Kidney (tissue), 14 donors: Measurements from ENCODE around the gene IGFL1. TPM values are rescaled to one million over a fixed set of nuclear protein-coding genes. Genes with fewer than 3 reads are reported as not detected.
"Not testable (repeated sequence)": the region's sequence is repeated elsewhere in the genome, so short reads cannot be mapped to it uniquely, and the experiment has no call there.

Source experiments
- DNase-seq, 5 donors: peaks; one replicate each; pipeline ENCODE4 v3.0.0-alpha.2; 2013 to 2020
- FAIRE-seq: peaks from 2 replicates; lab custom pipeline; 2012; peaks lifted over from hg19 to GRCh38; lab: Jason Lieb, UNC
- H3K27ac ChIP-seq, 2 donors: one replicate each; pipeline ENCODE4 v1.7.0; 2013; ENCODE audit warnings: low read depth in 2 of 2, low read length in 2 of 2, inconsistent platforms in 1 of 2
- H3K27me3 ChIP-seq: one replicate; pipeline ENCODE4 v1.7.1; 2013; ENCODE audit warnings: low read length, inconsistent platforms; ENCODE audit not compliant: control insufficient read depth, insufficient read depth
- H3K36me3 ChIP-seq, 3 donors: one replicate each; pipeline versions ENCODE4 v1.7.0 to v1.7.1; 2013; ENCODE audit warnings: low read length in 3 of 3, control low read depth in 1 of 3, inconsistent platforms in 1 of 3; ENCODE audit not compliant: insufficient read depth in 3 of 3, control insufficient read depth in 2 of 3
- H3K4me1 ChIP-seq, 3 donors: one replicate each; pipeline versions ENCODE4 v1.7.0 to v1.7.1; 2013; ENCODE audit warnings: low read length in 3 of 3, inconsistent platforms in 1 of 3, low read depth in 1 of 3; ENCODE audit not compliant: control insufficient read depth in 2 of 3, insufficient read depth in 2 of 3
- H3K4me3 ChIP-seq, 3 donors: one replicate each; pipeline versions ENCODE4 v1.7.0 to v1.8.1; 2013; ENCODE audit warnings: low read length in 3 of 3, control low read depth in 1 of 3, inconsistent platforms in 1 of 3
- H3K9ac ChIP-seq, 3 donors: one replicate each; pipeline versions ENCODE4 v1.7.0 to v1.7.1; 2013; ENCODE audit warnings: low read length in 3 of 3, control low read depth in 1 of 3, inconsistent platforms in 1 of 3
- H3K9me3 ChIP-seq, 3 donors: one replicate each; pipeline versions ENCODE4 v1.7.0 to v1.7.1; 2013; ENCODE audit warnings: low read length in 3 of 3, control low read depth in 1 of 3, inconsistent platforms in 1 of 3; ENCODE audit not compliant: control insufficient read depth in 2 of 3, insufficient read depth in 1 of 3
- CTCF ChIP-seq: IDR thresholded peaks from 3 replicates; pipeline ENCODE4 v1.5.1; 2012; ENCODE audit warnings: mild to moderate bottlenecking, moderate library complexity, borderline replicate concordance; ENCODE audit not compliant: insufficient read depth; ENCODE audit errors: extremely low read depth
- intact Hi-C: fragments of 100-400 bp; cut with DNase I; formaldehyde crosslinking; loops from one replicate; pipeline ENCODE4 v1.11.1; 2022
- polyA plus RNA-seq: library from polyadenylated mRNA; stranded (reverse); fragments of 350-450 nt; fragmentation: Illumina TruSeq; extraction: RNeasy Lipid Tissue Mini Kit (QIAGEN cat#74804); gene quantifications from one replicate; pipeline ENCODE4 v1.2.3, GENCODE V29; 2014; ENCODE audit warnings: low read depth, low replicate concordance; ENCODE audit not compliant: insufficient read depth
- total RNA-seq: library from RNA; stranded (reverse); fragmentation: NEBNext Ultra II Directional; extraction: Animal tissue kit (Norgen Biotek cat#: 25700); gene quantifications from one replicate; pipeline ENCODE4 v1.2.1, GENCODE V29; 2021
- donor health status: control.
- donor health status: control.
- donor health status: control.
- donor health status: control.
- donor health status: control.
- donor health status: DM: yes; HTN: yes; CAD: no.
- donor health status: Normal renal cell carcinoma (clear cell type).

IGFL1 gene
- total and polyA plus RNA-seq, 2 donors from 2014 or later: not detected

- Histone ChIP-seq H3K4me3 (no peak overlapping the region), H3K36me3 (no peaks in the 10 kb centered on the region), H3K27me3 (no peaks in the 10 kb centered on the region), H3K27ac (no peak overlapping the region), H3K9me3 (no peaks in the 10 kb centered on the region), H3K4me1 (no peaks in the 10 kb centered on the region), H3K9ac (no peak overlapping the region)
- no peak for FAIRE-seq
- no peak for TF ChIP-seq CTCF
- intact Hi-C loops: no loop called here
- DNase-seq: no peak
Measured at GRCh38 chr19:46270521-46271256, 41.1 kb downstream of the IGFL1 start.

GRCh38 chr19:46271481-46272197, 42.1 kb downstream of the IGFL1 start:
- no peak for DNase-seq
- TF ChIP-seq CTCF: no peak
- intact Hi-C loops: no loop called here
- no peak overlapping the region for H3K4me3 ChIP-seq
- H3K27ac ChIP-seq: no peak overlapping the region
- H3K27me3 ChIP-seq: no peaks in the 10 kb centered on the region
- FAIRE-seq: no peak
- H3K4me1 ChIP-seq: no peaks in the 10 kb centered on the region
- H3K36me3 ChIP-seq: no peaks in the 10 kb centered on the region
- no peak overlapping the region for H3K9ac ChIP-seq
- H3K9me3 ChIP-seq: no peaks in the 10 kb centered on the region

- H3K4me1 ChIP-seq, H3K27me3 ChIP-seq, H3K9ac ChIP-seq, H3K4me3 ChIP-seq, FAIRE-seq, intact Hi-C loops, H3K9me3 ChIP-seq, DNase-seq, H3K27ac ChIP-seq, H3K36me3 ChIP-seq: not testable (repeated sequence)
Measured at GRCh38 chr19:46273931-46274330, 44.4 kb downstream of the IGFL1 start.

GRCh38 chr19:46279177-46279576, 49.6 kb downstream of the IGFL1 start:
- no peak for FAIRE-seq
- intact Hi-C loops: no loop called here
- H3K4me1 ChIP-seq: peaks cover 0 to 3% (median 0%) of the 10 kb centered on the region in 3 donors
- H3K9ac ChIP-seq: no peak overlapping the region
- H3K4me3 ChIP-seq: no peak overlapping the region
- H3K27ac ChIP-seq: no peak overlapping the region
- H3K36me3 ChIP-seq: no peaks in the 10 kb centered on the region
- H3K27me3 ChIP-seq: no peaks in the 10 kb centered on the region
- no peak for DNase-seq
- no peaks in the 10 kb centered on the region for H3K9me3 ChIP-seq
- no peak for TF ChIP-seq CTCF

Other genes with a start within 250 kb of the IGFL1 start
- 22.2 TPM for gene CCDC61, start 234.3 kb upstream of the IGFL1 start, total RNA-seq
- gene CCDC61, start 234.3 kb upstream of the IGFL1 start, polyA plus RNA-seq: 17.8 TPM
- not detected for gene PGLYRP1, start 206.7 kb upstream of the IGFL1 start, total RNA-seq
- gene PGLYRP1, start 206.7 kb upstream of the IGFL1 start, polyA plus RNA-seq: not detected
- gene IGFL4, start 188.7 kb upstream of the IGFL1 start, total RNA-seq: not detected
- gene IGFL4, start 188.7 kb upstream of the IGFL1 start, polyA plus RNA-seq: not detected
- gene IGFL3, start 105.1 kb upstream of the IGFL1 start, total RNA-seq: not detected
- gene IGFL3, start 105.1 kb upstream of the IGFL1 start, polyA plus RNA-seq: not detected
- not detected for gene IGFL2, start 81.5 kb upstream of the IGFL1 start, total RNA-seq
- not detected for gene IGFL2, start 81.5 kb upstream of the IGFL1 start, polyA plus RNA-seq
- gene HIF3A, start 67.3 kb downstream of the IGFL1 start, total RNA-seq: 40.4 TPM
- 3.3 TPM for gene HIF3A, start 67.3 kb downstream of the IGFL1 start, polyA plus RNA-seq
- 63.7 TPM for gene PPP5C, start 117.3 kb downstream of the IGFL1 start, total RNA-seq
- gene PPP5C, start 117.3 kb downstream of the IGFL1 start, polyA plus RNA-seq: 54.3 TPM
- gene CCDC8, start 183.8 kb downstream of the IGFL1 start, total RNA-seq: 18.9 TPM
- 21.0 TPM for gene CCDC8, start 183.8 kb downstream of the IGFL1 start, polyA plus RNA-seq
- gene PNMA8C, start 199.2 kb downstream of the IGFL1 start, total RNA-seq: 0.09 TPM
- gene PNMA8C, start 199.2 kb downstream of the IGFL1 start, polyA plus RNA-seq: 0.09 TPM
- 16.2 TPM for gene PNMA8A, start 241.8 kb downstream of the IGFL1 start, total RNA-seq
- 12.5 TPM for gene PNMA8A, start 241.8 kb downstream of the IGFL1 start, polyA plus RNA-seq